HepG2 (cell line): ENCODE results near the gene KRTAP10-2.

ENCODE experiments used
- CERS6 ChIP-seq: sonication (generic); formaldehyde crosslinking; IDR thresholded peaks from 2 replicates; pipeline ENCODE4 v1.5.0; 2020; ENCODE audit warnings: missing genetic modification reagents
- CTCF ChIP-seq: sonication (generic); formaldehyde crosslinking; IDR thresholded peaks from 2 replicates; pipeline ENCODE4 v1.5.0; 2020; ENCODE audit warnings: mild to moderate bottlenecking, missing genetic modification reagents, moderate library complexity
- ZNF83 ChIP-seq: sonication (generic); formaldehyde crosslinking; IDR thresholded peaks from 2 replicates; pipeline ENCODE4 v1.4.0; 2020; ENCODE audit warnings: missing genetic modification reagents, mild to moderate bottlenecking, borderline replicate concordance
- ZXDC ChIP-seq: sonication (generic); formaldehyde crosslinking; IDR thresholded peaks from 2 replicates; pipeline ENCODE4 v1.5.0; 2020; ENCODE audit warnings: mild to moderate bottlenecking, missing genetic modification reagents

- TF ChIP-seq ZNF83 = no peak
- no peak for TF ChIP-seq CTCF (CRISPR knock-in tag)
- no peak for TF ChIP-seq ZXDC (CRISPR knock-in tag)
- no peak for TF ChIP-seq CERS6
Observed at GRCh38 chr21:44571296-44571695, 20.0 kb upstream of the KRTAP10-2 start.
